ENCODE results near the gene TLX2. TPM values are rescaled to one million over a fixed set of nuclear protein-coding genes. Genes with fewer than 3 reads are reported as not detected.

The TLX2 gene
- total RNA-seq, 1 donor from 2014 or later, result 0.10 TPM

- Mint-ChIP-seq H3K27me3 (ENCODE audit: low read depth) (peaks cover 63% of the 10 kb centered on the region), H3K27ac (ENCODE audit: unreplicated experiment) (no peak overlapping the region), H3K9me3 (ENCODE audit: low read depth) (no peaks in the 10 kb centered on the region), H3K4me3 (ENCODE audit: unreplicated experiment) (no peak overlapping the region), H3K36me3 (ENCODE audit: low read depth) (peaks cover 1% of the 10 kb centered on the region), H3K4me1 (ENCODE audit: low read depth) (peaks cover 13% of the 10 kb centered on the region)
- no peak for TF ChIP-seq CTCF (IDR thresholded peaks at IDR 0.05)
- DNase-seq (ENCODE audit: low spot score), result peak; percentile 66
These were observed 1.3 kb upstream of the TLX2 start for GRCh38 chr2:74512744-74513604.

- no peak overlapping the region for H3K4me3 Mint-ChIP-seq (ENCODE audit: unreplicated experiment)
These were observed 464 bp upstream of the TLX2 start for GRCh38 chr2:74513605-74514367.

GRCh38 chr2:74515271-74515980 is 1.2 kb downstream of the TLX2 start:
- no peaks in the 10 kb centered on the region for H3K36me3 Mint-ChIP-seq (ENCODE audit: low read depth)
- peak overlapping the region; percentile 31 for H3K4me3 Mint-ChIP-seq (ENCODE audit: unreplicated experiment)

More at GRCh38 chr2:74513605-74514367, 464 bp upstream of the TLX2 start:
- Mint-ChIP-seq H3K4me1 (ENCODE audit: low read depth) (peaks cover 7% of the 10 kb centered on the region), H3K27ac (ENCODE audit: unreplicated experiment) (no peak overlapping the region), H3K36me3 (ENCODE audit: low read depth) (no peaks in the 10 kb centered on the region), H3K27me3 (ENCODE audit: low read depth) (peaks cover 66% of the 10 kb centered on the region), H3K9me3 (ENCODE audit: low read depth) (no peaks in the 10 kb centered on the region)
- TF ChIP-seq CTCF (IDR thresholded peaks at IDR 0.05), result no peak
- DNase-seq (ENCODE audit: low spot score), result peak; percentile 69

GRCh38 chr2:74515981-74516633 is 1.9 kb downstream of the TLX2 start:
- Mint-ChIP-seq H3K4me1 (ENCODE audit: low read depth) (peaks cover 7% of the 10 kb centered on the region), H3K27ac (ENCODE audit: unreplicated experiment) (no peak overlapping the region), H3K27me3 (ENCODE audit: low read depth) (peaks cover 76% of the 10 kb centered on the region), H3K36me3 (ENCODE audit: low read depth) (no peaks in the 10 kb centered on the region), H3K4me3 (ENCODE audit: unreplicated experiment) (peak overlapping the region; percentile 52), H3K9me3 (ENCODE audit: low read depth) (no peaks in the 10 kb centered on the region)
- no peak for TF ChIP-seq CTCF (IDR thresholded peaks at IDR 0.05)
- peak; percentile 91 for DNase-seq (ENCODE audit: low spot score)

More at GRCh38 chr2:74515271-74515980, 1.2 kb downstream of the TLX2 start:
- H3K27me3 Mint-ChIP-seq (ENCODE audit: low read depth), result peaks cover 76% of the 10 kb centered on the region
- TF ChIP-seq CTCF (IDR thresholded peaks at IDR 0.05), result no peak
- peaks cover 7% of the 10 kb centered on the region for H3K4me1 Mint-ChIP-seq (ENCODE audit: low read depth)
- peak; percentile 77 for DNase-seq (ENCODE audit: low spot score)
- no peak overlapping the region for H3K27ac Mint-ChIP-seq (ENCODE audit: unreplicated experiment)
- H3K9me3 Mint-ChIP-seq (ENCODE audit: low read depth), result no peaks in the 10 kb centered on the region
